ENCODE data around the gene ZNF81.

Gene ZNF81

DNA sequence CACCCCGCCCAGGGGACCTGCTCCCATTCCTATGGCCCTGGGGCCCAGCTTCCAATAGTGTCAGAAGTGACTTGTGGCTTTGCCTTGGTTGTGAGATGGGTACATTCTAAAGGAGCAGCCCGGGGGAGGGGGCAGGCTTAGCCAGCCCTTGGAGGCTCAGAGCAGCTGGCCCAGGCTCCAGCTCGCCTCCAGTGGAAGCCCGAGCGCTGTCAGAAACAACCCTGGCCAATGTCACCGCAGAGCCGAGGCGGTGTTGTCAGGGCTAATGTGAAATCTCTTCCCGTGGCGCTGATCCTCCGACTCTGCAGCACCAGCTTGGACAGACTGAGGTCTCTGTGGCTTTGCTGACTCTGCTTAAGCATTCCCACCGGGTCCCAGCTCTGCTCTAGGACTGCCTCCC lies 29.2 kb upstream of the ZNF81 start:
- DNase-seq (ENCODE audit: low read depth) = no peak
- H3K4me3 ChIP-seq (ENCODE audit: low read depth, low read length) = no peak overlapping the region
- TF ChIP-seq, protein P1, sequence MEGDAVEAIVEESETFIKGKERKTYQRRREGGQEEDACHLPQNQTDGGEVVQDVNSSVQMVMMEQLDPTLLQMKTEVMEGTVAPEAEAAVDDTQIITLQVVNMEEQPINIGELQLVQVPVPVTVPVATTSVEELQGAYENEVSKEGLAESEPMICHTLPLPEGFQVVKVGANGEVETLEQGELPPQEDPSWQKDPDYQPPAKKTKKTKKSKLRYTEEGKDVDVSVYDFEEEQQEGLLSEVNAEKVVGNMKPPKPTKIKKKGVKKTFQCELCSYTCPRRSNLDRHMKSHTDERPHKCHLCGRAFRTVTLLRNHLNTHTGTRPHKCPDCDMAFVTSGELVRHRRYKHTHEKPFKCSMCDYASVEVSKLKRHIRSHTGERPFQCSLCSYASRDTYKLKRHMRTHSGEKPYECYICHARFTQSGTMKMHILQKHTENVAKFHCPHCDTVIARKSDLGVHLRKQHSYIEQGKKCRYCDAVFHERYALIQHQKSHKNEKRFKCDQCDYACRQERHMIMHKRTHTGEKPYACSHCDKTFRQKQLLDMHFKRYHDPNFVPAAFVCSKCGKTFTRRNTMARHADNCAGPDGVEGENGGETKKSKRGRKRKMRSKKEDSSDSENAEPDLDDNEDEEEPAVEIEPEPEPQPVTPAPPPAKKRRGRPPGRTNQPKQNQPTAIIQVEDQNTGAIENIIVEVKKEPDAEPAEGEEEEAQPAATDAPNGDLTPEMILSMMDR (IDR thresholded peaks at IDR 0.05; ENCODE audit: low read depth, low read length, missing control alignments) = no peak

DNA sequence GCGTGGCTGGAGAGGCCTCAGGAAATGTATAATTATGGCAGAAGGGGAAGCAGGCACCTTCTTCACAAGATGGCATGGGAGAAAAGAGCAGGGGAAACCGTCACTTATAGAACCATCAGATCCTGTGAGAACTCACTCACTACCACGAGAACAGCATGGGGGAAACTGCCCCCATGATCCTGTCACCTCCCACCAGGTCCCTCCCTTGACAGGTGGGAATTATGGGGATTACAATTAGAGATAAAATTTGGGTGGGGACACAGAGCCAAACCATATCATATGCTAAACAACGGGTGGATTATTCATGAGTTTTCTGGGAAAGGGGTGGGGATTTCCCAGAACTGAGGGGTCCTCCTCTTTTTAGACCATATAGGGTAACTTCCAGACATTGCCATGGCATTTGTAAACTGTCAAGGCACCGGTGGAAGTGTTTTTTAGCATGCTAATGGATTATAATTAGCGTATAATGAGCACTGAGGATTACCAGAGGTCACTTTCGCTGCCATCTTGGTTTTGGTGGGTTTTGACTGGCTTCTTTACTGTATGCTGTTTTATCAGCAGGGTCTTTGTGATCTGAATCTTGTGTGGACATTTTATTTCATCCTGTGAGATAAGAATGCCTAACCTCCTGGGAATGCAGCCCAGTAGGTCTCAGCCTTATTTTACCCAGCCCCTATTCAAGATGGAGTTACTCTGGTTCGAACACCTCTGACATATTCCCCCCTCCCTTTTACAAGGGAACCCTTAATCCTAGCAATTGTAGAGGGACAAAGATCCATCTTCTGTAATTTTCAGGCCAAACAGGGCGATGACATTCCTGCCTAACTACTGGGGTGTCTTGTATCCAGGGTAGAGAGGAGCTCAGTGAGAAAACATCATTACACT lies 27.6 kb upstream of the ZNF81 start:
- no peak for DNase-seq (ENCODE audit: low read depth)
- TF ChIP-seq, protein P1 (IDR thresholded peaks at IDR 0.05; ENCODE audit: low read depth, low read length, missing control alignments) = no peak
- H3K4me3 ChIP-seq (ENCODE audit: low read depth, low read length) = no peak overlapping the region

DNA sequence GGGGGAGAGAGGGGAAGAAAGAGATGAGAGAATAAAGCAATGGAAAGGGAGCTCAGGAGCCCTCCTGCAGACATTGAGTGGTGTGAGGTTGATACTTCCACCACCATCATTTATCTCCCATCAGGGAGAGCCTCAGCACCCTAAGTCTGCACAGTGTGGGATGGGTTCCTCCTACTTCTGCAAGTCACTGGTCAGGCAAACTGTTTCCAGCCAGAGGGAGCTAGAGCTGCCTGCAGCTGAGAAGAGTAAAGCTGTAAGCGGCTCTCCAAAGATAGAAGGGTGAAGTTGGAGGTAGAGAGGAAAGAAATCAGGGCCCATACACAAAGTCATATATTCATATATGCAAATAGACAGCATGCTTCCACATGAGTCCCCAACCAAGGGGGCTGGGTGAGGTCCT lies 21.9 kb upstream of the ZNF81 start:
- H3K4me3 ChIP-seq (ENCODE audit: low read depth, low read length) = no peak overlapping the region
- TF ChIP-seq, protein P1 (IDR thresholded peaks at IDR 0.05; ENCODE audit: low read depth, low read length, missing control alignments) = no peak
- DNase-seq (ENCODE audit: low read depth) = no peak

DNA sequence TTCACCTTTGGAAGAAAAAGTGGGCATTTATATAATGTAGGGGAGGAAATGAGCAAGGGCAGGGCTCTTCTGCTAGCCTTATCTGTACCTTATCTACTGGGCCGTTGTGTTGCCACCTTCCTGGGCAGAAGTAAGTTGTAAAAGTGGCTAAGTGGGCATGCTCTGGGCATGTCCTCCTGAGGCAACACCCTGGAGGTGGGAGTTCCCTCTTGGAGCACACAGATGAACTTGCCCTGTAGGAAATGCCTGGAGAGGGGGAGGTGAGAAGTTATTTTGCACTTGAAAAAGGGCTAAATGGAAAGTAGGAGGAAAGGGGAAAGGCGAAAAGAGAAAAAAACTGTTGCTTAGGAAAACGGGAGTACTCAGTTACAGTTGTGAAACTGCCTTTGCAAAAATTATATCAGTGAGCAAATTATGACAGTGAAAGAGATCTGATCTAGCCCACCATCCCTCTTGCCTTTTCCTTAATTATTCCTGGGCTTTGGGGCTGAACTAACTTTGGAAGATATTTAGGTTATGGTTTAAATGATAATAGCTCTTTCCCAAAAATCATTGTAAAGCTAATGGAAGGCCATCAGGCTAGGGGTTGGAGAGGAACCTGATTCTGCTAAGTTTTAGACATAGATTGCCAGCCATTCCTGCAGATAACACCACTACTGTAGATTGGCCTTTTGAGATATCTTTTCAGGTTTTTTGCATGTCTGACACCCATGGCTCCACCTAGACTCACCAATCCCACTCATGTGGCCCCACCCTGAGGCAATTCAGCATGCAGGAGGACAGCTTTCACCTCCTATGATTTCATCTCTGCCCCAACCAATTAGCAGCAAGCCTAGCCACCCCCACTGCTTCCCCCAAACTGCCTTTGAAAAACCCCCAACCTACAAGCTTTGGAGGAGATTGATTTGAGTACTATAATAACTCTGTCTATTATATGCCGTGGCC lies 20.5 kb upstream of the ZNF81 start:
- TF ChIP-seq, protein P1 (IDR thresholded peaks at IDR 0.05; ENCODE audit: low read depth, low read length, missing control alignments) = no peak
- no peak for DNase-seq (ENCODE audit: low read depth)
- H3K4me3 ChIP-seq (ENCODE audit: low read depth, low read length) = no peak overlapping the region

DNA sequence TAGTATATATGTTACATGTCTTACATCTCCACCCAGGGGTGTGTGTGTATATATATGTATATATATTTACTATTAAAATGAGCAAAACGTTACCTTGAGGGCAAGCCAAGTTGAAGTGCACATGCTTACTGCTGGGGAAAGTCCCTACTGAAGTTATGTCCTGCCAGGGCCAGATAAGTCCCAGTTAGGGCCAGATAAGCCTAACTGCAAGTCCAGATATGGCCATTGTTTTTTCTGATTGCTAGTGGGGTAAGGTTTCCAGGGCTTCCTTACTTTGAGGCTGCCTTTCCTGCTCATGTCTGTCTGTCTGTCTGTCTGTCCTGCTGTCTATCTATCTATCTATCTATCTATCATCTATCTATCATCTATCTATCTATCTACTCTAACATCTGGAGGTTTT lies 19.3 kb upstream of the ZNF81 start:
- DNase-seq (ENCODE audit: low read depth) = no peak
- TF ChIP-seq, protein P1 (IDR thresholded peaks at IDR 0.05; ENCODE audit: low read depth, low read length, missing control alignments) = no peak
- no peak overlapping the region for H3K4me3 ChIP-seq (ENCODE audit: low read depth, low read length)

DNA sequence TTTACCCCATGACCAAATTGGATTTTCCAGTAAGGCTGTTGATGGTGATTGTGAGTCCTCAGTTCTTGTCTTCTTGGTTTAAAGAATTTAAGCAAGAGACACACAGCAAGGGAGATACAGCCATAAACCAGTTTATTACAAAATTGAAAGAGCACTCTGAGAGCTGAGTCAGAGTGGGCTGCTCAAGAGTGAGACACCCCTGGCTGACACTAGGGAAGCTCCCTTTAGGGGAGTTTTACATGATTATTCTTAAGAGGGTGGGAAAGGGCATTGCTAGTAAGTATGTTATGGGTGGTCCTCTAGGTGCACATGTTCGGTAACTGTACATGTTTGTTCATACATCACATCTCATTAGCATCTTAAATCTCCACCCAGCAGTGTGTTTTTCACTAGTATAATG lies 18.8 kb upstream of the ZNF81 start:
- no peak for DNase-seq (ENCODE audit: low read depth)
- TF ChIP-seq, protein P1 (IDR thresholded peaks at IDR 0.05; ENCODE audit: low read depth, low read length, missing control alignments) = no peak
- H3K4me3 ChIP-seq (ENCODE audit: low read depth, low read length) = no peak overlapping the region

All from GM12864 (cell line).